Pancreas (tissue), 10 donors: ENCODE results near the gene FASN. TPM values are rescaled to one million over a fixed set of nuclear protein-coding genes. Genes with fewer than 3 reads are reported as not detected.

Experiments used
- ATAC-seq, 4 donors: fragments of 200-7000 bp; cut with Tn5 transposase; one replicate each; pipeline versions ENCODE4 v1.8.0 to v1.9.1; 2020; ENCODE audit warnings: mild to moderate bottlenecking in 4 of 4, moderate library complexity in 4 of 4
- DNase-seq, 6 donors: peaks; one replicate each; pipeline ENCODE4 v3.0.0-alpha.2; 2020
- FAIRE-seq: peaks from 2 replicates; lab custom pipeline; 2012; peaks lifted over from hg19 to GRCh38; lab: Jason Lieb, UNC
- H3K27ac ChIP-seq, 4 donors: fragments of 200-600 bp; sonication (generic); 1 replicate in 3 of 4; 2 replicates in 1 of 4; pipeline versions ENCODE4 v1.5.0 to v1.8.0; 2020
- H3K27me3 ChIP-seq, 4 donors: fragments of 200-600 bp; one replicate each; pipeline ENCODE4 v1.8.0; 2021
- H3K36me3 ChIP-seq, 3 donors: fragments of 200-600 bp; sonication (generic) in 1 of 3; one replicate each; pipeline versions ENCODE4 v1.5.0 to v1.8.0; 2020 to 2021
- H3K4me1 ChIP-seq, 3 donors: fragments of 200-600 bp; one replicate each; pipeline ENCODE4 v1.8.0; 2021
- H3K4me3 ChIP-seq, 4 donors: fragments of 200-600 bp; sonication (generic) in 2 of 4; one replicate each; pipeline versions ENCODE4 v1.5.0 to v1.8.0; 2020 to 2021
- H3K9me3 ChIP-seq, 4 donors: fragments of 200-600 bp; one replicate each; pipeline ENCODE4 v1.8.0; 2021
- CTCF ChIP-seq, 4 donors: fragments of 200-600 bp; sonication (generic) in 3 of 4; IDR thresholded peaks; one replicate each; pipeline versions ENCODE4 v1.5.0 to v1.8.0; 2021; ENCODE audit warnings: antibody characterized with exemption in 4 of 4
- WGBS, 2 donors: extraction: QIAGEN DNeasy Blood & Tissue Kit; methylation state at CpG; one replicate each; pipeline ENCODE4 v1.1.7; 2013; 5-methylcytosine and 5-hydroxymethylcytosine counted together
- intact Hi-C, 3 donors: fragments of 100-400 bp; cut with DNase I; formaldehyde crosslinking; loops; one replicate each; pipeline versions ENCODE4 v1.11.1 to v1.14.2; 2022
- polyA plus RNA-seq, 2 donors: library from polyadenylated mRNA; stranded (reverse); fragments of 200-250 nt; gene quantifications; one replicate each; pipeline ENCODE4 v1.2.3, GENCODE V29; 2013
- total RNA-seq, 6 donors: library from RNA; stranded (reverse); fragmentation: NEBNext Ultra II Directional in 4 of 6; extraction: Animal tissue kit (Norgen Biotek cat#: 25700) in 4 of 6; gene quantifications; one replicate each; pipeline versions ENCODE4 v1.2.1 to v1.2.4, GENCODE V29; 2021 to 2023
- donor health status: healthy with polysubstance abuse.
- donor health status: DM: no; HTN: no; CAD: no; lungs with moderate emphysema.
- donor health status: DM: no; HTN: no; CAD: no.
- donor health status: control.
- donor health status: control.
- donor health status: Bipolar disorder and iron deficiency.
- donor health status: DM: yes; HTN: yes; CAD: no.
- donor health status: DM: no; HTN: no; CAD: no.
- donor health status: DM: no; HTN: no; CAD: no.
- donor health status: DM: yes; HTN: yes; CAD: no.

Gene FASN
- total and polyA plus RNA-seq, 8 donors = 12.4 to 69.4 (median 31.7) TPM

GRCh38 chr17:82106688-82107305, 8.8 kb upstream of the FASN start:
- H3K27ac ChIP-seq = peak overlapping the region; percentile 6 to 75 (median 62)
- 32 to 54% methylated on average over 9 of the region's 9 CpGs for WGBS, 2 donors
- DNase-seq (peak in 3 of 6 donors; percentile 26 to 52 (median 44)), FAIRE-seq (no peak), ATAC-seq (peak in 3 of 4 donors; percentile 4 to 5 (median 5))
- H3K4me1 ChIP-seq = peaks cover 4 to 6% (median 4%) of the 10 kb centered on the region in 3 donors
- no peaks in the 10 kb centered on the region for H3K27me3 ChIP-seq
- intact Hi-C loops = no loop called here
- H3K36me3 ChIP-seq = no peaks in the 10 kb centered on the region
- TF ChIP-seq CTCF (IDR thresholded peaks at IDR 0.05) = no peak
- H3K4me3 ChIP-seq = peak overlapping the region in 1 of 4 donors; percentile 15
- H3K9me3 ChIP-seq = no peaks in the 10 kb centered on the region

- Histone ChIP-seq H3K36me3 (no peaks in the 10 kb centered on the region), H3K27ac (peak overlapping the region; percentile 6 to 75 (median 62)), H3K9me3 (no peaks in the 10 kb centered on the region), H3K27me3 (no peaks in the 10 kb centered on the region), H3K4me1 (peaks cover 4 to 10% (median 6%) of the 10 kb centered on the region in 3 donors), H3K4me3 (peak overlapping the region in 1 of 4 donors; percentile 15)
- DNase-seq (peak in 3 of 6 donors; percentile 57 to 79 (median 64)), ATAC-seq (peak; percentile 36 to 70 (median 65)), FAIRE-seq (no peak)
- intact Hi-C loops = no loop called here
- TF ChIP-seq CTCF (IDR thresholded peaks at IDR 0.05) = peak in 2 of 4 donors; percentile 9 to 10
- 42 to 57% methylated on average over 24 of the region's 24 CpGs for WGBS, 2 donors
These were observed 8.0 kb upstream of the FASN start for GRCh38 chr17:82105882-82106687.

GRCh38 chr17:82105417-82105881, 7.4 kb upstream of the FASN start:
- ATAC-seq (no peak), DNase-seq (peak in 3 of 6 donors; percentile 18 to 55 (median 37)), FAIRE-seq (no peak)
- H3K4me1 ChIP-seq = peaks cover 4 to 11% (median 6%) of the 10 kb centered on the region in 3 donors
- no peak for TF ChIP-seq CTCF (IDR thresholded peaks at IDR 0.05)
- H3K9me3 ChIP-seq = no peaks in the 10 kb centered on the region
- WGBS, 2 donors = 78 to 84% methylated on average over 13 of the region's 13 CpGs
- intact Hi-C loops = no loop called here
- H3K4me3 ChIP-seq = no peak overlapping the region
- no peaks in the 10 kb centered on the region for H3K27me3 ChIP-seq
- H3K27ac ChIP-seq = peak overlapping the region in 2 of 4 donors; percentile 57 to 68
- H3K36me3 ChIP-seq = no peaks in the 10 kb centered on the region

GRCh38 chr17:82104797-82105416, 6.9 kb upstream of the FASN start:
- Histone ChIP-seq H3K9me3 (no peaks in the 10 kb centered on the region), H3K4me1 (peaks cover 4 to 11% (median 6%) of the 10 kb centered on the region in 3 donors), H3K36me3 (no peaks in the 10 kb centered on the region), H3K27me3 (no peaks in the 10 kb centered on the region), H3K27ac (peak overlapping the region in 1 of 4 donors; percentile 73), H3K4me3 (no peak overlapping the region)
- FAIRE-seq = no peak
- 95 to 98% methylated on average over 11 of the region's 11 CpGs for WGBS, 2 donors
- peak in 3 of 6 donors; percentile 14 to 58 (median 19) for DNase-seq
- intact Hi-C loops = no loop called here
- TF ChIP-seq CTCF (IDR thresholded peaks at IDR 0.05) = no peak
- no peak for ATAC-seq
